NOMO-1 treated with DMSO at 0.1 percent for 48 hours (cell line): ENCODE data around the gene NOA1.
A peak's percentile ranks its signal among the peaks of the same experiment; 100 is the strongest.

ENCODE experiments used
- DNase-seq: peaks from one replicate; lab custom pipeline; 2025; ENCODE audit not compliant: unreplicated experiment; lab: John Stamatoyannopoulos, UW

The NOA1 gene

DNA sequence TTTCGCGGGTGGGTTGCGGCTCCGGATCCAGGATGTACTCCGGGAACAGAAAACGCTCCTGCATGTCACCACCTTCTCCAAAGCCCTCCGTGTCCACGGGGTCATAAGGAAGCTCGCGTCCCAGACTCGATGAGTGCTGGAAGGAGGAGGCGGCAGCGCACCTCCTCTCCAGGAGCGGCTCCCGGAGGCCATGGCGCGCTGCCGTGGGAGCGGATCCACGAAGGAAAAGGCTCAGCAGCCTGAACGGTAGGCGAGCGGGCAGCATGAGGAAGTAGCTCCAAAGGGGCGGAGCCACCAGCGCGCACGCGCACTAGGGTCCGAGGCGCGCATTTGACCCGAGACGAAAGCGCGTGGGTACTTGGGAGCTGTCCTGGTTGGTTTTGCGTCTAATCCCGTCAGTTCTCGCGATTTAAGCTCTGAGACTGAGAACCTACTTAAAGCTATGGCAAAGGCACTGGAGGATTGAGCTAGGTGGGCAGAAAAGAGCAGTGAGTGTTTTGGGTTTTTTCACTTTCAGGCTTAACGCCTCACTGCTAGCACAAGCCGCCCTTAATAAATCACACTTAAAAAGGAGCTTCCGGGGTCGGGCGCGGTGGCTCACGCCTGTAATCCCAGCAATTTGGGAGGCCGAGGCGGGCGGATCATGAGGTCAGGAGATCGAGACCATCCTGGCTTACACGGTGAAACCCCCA, at the start of gene NOA1:
NOA1 (minus strand) TSS at position 286 of the 692 bp plus-strand sequence; CDS start at position 265, 21 bp downstream.
- peak; percentile 98 for DNase-seq

DNA sequence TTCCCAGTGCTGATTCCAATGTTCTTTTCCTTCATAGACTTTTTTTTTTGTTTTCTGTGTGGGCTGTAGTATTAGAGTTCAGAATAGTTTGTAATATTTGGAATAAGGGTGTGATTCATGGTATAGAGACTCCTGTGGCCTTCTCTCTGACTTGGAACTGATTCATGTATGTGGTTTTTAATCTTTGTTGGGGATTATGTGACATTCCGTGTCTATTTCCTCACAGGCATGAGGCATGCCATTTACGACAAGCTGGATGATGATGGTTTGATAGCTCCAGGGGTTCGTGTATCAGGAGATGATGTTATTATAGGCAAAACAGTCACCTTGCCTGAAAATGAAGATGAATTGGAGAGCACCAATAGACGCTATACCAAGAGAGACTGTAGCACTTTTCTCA, 45.7 kb upstream of the NOA1 start:
- DNase-seq = no peak

DNA sequence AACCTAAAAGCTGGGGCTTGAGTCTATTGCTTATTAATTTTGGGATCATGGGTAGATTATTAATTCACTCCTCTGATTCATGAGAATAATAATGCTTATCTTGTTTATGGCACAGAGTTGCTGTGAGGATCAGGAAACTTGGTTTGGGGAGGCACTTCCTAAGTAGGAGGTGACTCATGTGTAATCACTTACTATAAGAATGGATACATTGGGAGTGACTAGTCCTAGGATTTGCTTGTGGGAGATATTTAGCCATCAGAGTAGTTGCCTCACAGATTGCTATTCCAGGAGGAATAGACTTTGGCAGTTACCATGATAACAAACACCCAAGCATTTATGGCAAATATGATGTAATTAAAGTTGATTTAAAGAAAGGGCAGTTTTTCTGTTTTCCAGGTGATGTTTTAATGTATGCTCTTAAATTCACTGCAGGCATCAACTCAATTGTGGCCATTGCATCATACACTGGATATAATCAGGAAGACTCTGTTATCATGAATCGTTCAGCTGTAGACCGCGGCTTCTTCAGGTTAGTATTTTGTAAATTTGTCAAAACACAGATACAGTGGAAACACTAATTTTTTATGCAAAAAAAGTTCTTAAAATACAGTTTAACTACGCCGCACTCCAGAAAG, 43.2 kb upstream of the NOA1 start:
- DNase-seq = no peak

DNA sequence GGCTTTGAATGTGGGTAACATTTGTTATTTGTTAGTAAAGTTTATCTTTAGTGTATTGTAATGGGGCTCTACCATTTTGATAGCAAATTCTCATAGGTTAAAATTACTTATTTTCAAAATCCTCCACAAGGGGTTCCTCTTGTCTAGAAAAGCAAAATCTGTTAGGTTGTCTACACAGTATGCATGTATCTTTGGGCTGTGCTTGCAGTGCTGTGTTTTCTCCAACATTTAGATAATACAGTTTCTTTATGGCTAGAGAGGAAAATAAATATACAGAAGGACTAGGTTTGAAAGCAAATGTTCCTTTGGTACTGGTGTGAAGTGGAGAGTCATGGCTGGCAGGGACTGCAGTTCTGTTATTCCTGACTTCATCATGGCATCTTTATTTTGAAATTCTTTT, 41.6 kb upstream of the NOA1 start:
- DNase-seq = no peak

DNA sequence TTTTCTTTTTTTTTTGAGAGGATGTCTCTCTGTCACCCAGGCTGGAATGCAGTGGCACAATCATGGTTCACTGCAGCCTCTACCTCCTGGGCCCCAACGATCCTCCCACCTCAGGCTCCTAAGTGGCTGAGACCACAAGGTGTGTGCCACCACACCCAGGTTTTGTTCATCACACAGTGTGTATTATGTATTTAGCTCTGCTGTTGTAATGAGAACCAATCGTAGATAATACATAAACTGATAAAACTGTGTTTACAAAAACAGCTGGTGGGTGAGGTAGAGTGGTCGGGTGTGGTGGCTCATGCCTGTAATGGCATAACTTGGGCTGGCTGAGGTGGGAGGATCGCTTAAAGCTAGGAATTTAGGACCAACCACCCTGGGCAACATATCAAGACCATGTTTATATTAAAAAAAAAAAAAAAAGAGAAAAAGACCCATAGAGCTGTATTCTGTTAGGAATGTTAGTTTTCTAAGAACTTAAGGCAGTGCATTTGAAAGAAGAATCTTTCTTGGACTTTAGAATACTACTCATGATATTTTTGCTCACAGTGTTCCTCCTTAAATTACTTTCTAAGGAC, 36.2 kb upstream of the NOA1 start:
- no peak for DNase-seq

DNA sequence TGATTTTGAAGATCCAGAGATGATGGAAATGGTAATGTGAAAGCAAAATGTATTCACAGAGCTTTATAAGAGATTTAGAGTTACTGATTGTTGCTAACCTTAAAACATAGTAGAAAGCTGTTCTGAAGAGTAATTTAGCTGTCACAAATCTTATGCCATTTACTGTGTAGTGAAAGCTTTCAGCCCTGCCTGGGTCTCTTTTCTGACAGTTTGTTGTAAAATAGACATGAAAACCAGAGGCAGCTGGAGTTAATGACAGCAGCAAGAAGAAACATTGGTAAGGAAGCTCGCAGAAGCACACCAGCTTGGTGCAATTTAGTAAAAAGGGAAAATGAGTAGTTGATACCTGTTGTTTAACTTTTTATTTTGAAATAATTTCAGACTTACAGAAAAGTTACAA, 22.3 kb upstream of the NOA1 start:
- DNase-seq = no peak

DNA sequence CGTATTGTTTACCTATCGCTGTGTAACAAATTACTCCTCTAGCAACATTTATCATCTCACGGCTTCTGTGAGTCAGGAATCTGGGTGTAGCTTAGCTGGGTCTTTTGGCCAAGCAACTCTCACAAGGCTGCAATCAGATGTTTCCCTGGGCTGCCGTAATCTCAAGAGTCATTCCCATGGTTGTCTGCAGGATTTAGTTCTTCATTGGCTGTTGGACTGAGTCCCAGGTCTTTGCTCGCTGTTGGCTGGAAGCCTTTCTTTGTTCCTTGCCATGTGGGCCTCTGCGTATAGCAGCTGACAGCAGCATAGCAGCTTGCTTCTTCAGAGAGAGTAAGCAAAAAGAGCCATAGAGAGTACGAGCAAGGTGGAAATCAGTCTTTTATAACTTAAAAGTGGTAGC, 18.1 kb upstream of the NOA1 start:
- no peak for DNase-seq

DNA sequence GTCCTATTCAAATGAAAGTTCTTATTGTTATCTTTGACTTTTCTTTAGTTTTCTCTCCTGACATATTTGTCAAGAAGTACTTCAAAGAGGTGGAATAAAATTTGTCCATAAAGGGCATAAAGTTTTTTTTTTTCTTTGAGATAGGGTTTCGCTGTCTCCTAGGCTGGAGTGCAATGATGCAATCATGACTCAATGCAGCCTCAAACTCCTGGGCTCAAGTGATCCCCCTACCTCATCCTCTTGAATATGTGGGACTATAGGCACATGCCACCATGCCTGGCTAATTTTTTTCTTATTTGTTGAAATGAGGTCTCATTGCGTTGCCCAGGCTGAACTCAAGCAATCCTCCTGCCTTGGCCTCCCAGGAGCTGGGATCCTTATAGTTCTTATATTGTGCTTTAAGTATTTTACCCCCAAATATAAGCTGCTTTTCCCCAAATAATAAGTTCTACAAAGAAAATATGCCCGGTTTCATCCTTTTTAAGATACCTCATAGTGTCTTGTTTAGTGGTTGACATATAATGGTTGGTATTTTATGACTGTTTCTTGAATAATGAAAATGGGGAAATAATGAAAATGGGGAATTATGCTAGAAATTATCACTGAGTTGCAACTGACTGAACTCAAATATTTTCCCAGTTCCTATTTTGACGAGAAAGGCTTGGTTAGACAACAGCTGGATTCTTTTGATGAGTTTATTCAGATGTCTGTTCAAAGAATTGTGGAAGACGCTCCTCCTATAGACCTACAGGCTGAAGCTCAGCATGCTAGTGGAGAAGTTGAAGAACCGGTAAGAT, 12.9 kb upstream of the NOA1 start:
- no peak for DNase-seq

DNA sequence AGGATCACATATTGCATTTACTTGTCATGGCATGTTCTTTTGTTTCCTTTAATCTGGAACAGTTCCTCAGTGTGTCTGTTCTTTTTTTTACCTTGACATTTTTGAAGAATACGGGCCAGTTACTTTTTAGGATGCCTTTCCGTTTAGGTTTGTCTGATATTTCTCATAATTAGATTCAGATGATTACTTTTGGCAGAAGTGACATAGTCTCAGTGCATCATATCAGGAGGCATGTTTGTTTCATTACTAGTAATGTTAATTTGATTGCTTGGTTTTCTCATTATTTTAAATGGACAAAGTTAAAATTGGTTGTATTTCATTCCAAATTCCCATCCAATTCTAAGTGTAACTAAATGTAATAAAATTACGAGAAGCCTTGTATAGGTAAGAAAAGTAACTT, 9.5 kb upstream of the NOA1 start:
- DNase-seq = no peak

DNA sequence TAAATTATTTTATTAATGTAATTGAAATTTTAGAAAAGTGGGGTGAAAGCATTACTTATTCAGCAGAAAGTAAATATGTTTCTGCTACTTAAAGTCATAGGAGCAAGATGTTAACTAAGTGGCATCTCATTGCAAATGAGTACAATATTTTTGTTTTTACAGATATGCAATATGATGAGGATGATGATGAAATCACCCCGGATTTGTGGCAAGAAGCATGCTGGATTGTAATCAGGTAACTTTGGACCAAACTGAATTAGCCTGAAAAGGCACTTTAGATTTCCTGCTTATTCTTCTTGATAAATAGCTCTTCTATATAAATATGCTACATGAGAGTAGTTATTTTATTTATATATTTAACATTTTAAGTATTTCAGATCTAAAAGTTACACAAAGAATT, 8.8 kb upstream of the NOA1 start:
- DNase-seq = no peak

DNA sequence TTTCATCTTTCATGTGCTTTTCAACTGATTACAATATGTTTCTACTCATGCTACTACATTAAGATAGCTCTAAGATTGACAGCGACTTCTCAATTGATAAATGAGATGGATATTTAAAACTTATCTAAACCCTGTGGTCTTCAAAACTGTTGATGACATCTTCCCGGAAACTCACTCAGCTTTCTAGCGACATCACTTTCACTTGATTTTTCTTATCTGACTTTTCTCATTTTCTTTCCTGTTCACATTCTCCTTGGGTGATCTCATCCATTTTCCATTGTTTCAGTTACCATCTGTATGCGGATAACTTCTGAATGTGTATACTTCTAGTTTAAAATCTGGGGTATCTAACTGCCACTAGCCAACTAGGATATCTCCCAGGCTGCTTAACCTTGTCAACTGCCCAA, 4.4 kb upstream of the NOA1 start:
- no peak for DNase-seq

DNA sequence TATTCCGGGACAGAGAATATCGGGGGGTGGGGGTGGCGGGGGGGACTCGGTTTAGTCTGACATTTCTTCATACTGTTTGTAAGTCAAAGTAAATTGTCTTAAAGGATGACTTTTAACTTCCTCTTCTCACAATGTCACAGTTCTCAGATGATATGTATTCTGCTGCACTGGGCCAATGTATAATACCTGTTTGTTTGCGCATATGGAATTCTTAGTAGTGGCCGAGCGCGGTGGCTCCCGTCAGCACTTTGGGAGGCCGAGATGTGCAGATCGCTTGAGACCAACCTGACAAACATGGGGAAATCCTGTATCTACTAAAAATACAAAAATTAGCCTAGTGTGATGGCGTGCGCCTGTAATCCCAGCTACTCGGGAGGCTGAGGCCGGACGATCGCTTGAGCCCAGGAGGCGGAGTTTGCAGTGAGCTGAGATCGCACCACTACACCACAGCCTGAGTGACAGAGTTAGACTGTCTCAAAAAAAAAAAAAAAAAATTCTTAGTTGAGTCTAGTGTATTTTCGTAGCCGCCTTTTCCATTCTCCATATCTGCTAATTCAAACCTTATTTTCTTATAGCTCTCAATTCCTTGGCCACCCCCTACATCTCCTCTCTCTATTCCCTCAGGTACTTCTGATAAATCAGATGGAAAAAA, 2.1 kb upstream of the NOA1 start:
- peak; percentile 21 for DNase-seq

DNA sequence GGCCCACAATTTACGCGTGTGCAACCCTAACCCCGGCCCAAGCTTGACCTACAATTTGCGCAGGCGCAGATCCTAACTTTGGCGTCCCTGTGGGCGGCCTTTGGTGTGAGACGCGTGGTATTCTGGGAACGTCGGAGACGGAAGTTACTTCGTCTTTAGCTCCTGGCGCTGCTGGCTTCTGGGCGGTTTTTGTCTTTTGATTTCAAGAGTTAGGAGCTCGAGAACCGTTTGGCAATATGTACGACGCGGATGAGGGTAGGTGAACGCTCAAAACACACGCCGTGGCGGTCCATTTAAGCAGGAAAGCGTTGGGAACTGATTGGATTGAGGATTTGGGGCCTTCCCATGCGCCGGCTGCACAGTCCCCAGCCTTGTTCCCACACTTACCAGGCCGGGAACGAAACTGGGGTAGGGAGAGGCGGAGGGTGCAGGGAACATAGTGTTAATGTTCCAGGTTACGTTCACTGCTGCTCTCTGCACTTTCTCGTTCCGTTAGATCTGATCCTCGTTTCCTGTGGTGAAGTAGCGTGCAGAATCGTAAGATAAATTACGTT, 1.4 kb upstream of the NOA1 start, which contains the start of gene POLR2B:
POLR2B (plus strand) TSS at position 147 of the 554 bp plus-strand sequence; CDS start at position 237, 90 bp downstream.
- peak; percentile 97 for DNase-seq

DNA sequence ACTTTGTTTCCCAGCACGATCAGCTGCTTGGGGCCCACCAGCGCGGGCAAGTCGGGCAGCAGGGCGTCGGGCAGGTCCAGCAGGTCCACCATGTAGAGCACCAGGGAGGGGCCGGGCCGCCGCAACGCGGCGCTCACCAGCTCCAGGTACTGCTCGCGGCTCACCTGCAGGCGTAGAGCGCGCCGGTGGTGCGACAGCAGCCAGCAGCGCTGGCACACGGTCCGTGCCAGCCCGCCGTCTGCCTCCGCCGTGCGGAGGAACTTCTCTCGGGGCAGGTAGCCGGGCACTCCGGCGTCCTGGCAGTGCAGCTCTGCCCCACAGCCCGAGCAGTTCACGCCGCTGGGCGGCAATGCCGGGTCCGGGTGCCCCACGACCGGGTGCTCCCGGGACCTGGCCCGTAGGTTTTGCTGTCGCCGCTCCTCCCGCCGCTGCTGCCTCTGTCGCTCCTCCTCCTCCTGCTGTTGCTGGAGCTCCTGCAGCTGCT, 527 bp downstream of the NOA1 start:
- DNase-seq = peak; percentile 27

DNA sequence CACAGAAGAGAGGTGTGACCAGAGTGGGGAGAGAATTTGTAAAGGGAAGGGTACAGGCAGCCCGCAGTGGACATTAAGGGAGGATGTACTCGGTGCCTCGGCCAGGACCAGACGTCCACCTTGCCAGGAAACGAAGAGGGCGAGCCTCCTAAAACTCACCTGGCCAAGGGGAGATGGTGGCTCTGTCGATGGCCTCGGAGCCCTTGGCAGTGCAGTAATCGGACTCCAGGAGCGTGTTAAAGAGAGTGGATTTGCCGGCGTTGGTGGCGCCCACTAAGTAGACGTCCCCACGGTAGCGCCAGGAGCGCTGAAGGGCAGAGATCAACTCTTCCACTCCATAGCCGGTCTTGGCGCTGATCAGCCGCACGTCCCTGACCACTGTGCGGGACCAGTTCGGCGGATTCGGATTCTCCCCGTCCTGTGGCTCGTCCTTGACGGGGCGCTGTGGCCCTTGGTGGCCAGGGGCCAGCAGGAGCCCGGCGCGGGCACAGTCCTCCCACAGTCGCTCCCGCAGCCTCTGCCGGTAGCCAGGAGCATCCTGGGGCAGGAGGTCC, 1.0 kb downstream of the NOA1 start:
- no peak for DNase-seq

DNA sequence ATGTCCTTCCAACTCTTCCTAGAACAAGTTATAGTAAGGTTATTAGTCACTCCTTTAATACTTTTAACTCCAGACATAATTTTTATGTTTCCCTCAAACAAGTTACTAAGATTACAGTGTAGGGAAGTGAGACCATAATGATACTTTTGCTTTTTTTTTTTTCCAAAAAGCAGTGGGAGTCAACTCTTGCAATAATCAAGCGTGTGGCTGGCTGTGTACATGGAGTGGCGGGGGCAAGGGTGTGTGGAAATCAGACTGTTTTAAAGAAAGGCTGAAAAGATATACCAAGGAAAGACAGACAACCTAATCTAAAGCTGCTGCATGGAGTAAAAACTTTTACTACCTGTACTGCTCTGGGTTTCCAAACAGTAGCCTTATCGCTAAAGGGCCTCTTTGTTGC, 4.1 kb downstream of the NOA1 start:
- no peak for DNase-seq

DNA sequence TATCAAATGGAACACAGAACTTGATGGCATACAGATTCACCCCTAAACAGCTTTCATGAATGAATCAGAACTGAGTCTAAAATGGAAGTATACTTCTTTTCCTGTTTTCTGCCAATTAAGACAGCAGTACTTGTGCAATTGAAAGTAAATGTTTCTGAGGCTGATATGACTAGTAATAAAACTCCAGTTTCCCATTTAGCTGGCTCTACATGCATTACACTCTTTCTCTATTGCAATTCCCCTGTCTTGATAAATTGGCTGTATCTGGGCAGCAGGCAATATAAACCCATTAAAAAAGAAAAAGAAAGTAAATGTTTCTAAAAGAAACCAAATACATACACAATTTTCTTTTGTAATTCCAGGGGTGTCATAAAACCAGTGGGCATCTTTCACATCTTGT, 4.6 kb downstream of the NOA1 start:
- DNase-seq = no peak

DNA sequence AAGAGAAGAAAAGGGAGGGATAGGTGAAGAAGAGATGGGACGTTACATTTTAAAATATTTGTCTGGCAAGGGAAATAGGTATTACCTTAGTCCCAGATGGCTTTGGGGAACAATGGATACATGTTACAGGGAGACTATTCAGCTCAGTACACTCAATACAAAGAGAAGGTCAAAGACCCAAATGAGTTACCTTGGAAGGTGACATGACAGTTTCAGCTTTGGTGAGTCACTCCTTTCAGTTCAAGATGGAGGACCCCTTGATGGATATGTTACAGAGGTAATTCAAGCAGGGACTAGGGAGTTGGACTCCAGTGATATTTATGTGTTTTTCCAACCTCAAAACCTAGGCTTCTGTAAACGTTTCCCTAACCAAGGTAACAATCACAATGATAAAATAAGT, 5.0 kb downstream of the NOA1 start:
- no peak for DNase-seq

DNA sequence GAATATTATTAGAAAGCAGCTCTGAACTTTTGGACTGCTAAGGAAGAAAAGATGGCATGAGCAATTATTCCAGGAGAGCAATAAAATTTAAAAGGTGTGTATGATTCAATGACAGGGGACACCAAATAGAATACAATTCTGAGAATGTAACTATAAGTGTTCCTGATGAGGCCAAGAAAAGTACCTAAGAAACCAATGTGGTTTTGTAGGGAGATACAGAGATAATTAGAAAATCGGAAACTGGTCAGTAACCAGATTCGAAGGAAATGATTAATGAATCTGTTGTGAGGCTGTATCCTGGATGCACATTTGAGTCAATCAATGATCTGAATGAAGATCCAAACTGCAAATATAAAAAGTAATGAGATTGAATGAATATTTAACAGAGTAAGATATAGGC, 6.0 kb downstream of the NOA1 start:
- DNase-seq = no peak

DNA sequence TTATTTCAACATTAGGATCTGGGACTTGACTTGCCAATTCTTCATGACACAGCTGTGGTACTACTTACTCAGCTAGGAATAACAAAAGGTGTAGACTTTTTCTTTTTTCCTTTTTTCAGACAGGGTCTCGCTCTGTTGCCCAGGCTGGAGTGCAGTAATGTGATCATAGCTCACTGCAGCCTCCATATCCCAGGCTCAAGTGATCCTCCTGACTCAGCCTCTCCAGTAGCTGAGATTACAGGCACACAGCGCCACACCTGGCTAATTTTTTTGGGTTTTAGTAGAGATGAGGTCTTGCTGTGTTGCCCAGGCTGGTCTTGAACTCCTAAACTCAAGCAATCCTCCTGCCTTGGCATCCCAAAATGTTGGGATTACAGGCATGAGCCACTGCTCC, 16.3 kb downstream of the NOA1 start:
- DNase-seq = no peak
